Measurements from ENCODE around the gene IL12A.

The IL12A gene

GRCh38 chr3:160001148-160001760, 12.6 kb downstream of the IL12A start:
- H4K20me1 ChIP-seq (ENCODE audit: insufficient read depth): no peaks in the 10 kb centered on the region
- H2AFZ ChIP-seq (ENCODE audit: low read depth): no peak overlapping the region
- TF ChIP-seq CTCF (conservative IDR thresholded peaks at IDR 0.05; ENCODE audit: low read depth, low read length): no peak
- H3K27me3 ChIP-seq (ENCODE audit: insufficient read depth, low read depth): no peaks in the 10 kb centered on the region
- H3K36me3 ChIP-seq (ENCODE audit: insufficient read depth): no peaks in the 10 kb centered on the region
- H3K4me1 ChIP-seq (ENCODE audit: low read depth, poor library complexity, severe bottlenecking): peaks cover 32% of the 10 kb centered on the region
- no peak overlapping the region for H3K4me2 ChIP-seq
- no peaks in the 10 kb centered on the region for H3K79me2 ChIP-seq (ENCODE audit: insufficient read depth, low read depth)
- H3K9ac ChIP-seq: no peak overlapping the region
- no peak overlapping the region for H3K27ac ChIP-seq
- no peak overlapping the region for H3K4me3 ChIP-seq (IDR thresholded peaks at IDR 0.05; ENCODE audit: insufficient read depth, low read depth, low read length)

DNA sequence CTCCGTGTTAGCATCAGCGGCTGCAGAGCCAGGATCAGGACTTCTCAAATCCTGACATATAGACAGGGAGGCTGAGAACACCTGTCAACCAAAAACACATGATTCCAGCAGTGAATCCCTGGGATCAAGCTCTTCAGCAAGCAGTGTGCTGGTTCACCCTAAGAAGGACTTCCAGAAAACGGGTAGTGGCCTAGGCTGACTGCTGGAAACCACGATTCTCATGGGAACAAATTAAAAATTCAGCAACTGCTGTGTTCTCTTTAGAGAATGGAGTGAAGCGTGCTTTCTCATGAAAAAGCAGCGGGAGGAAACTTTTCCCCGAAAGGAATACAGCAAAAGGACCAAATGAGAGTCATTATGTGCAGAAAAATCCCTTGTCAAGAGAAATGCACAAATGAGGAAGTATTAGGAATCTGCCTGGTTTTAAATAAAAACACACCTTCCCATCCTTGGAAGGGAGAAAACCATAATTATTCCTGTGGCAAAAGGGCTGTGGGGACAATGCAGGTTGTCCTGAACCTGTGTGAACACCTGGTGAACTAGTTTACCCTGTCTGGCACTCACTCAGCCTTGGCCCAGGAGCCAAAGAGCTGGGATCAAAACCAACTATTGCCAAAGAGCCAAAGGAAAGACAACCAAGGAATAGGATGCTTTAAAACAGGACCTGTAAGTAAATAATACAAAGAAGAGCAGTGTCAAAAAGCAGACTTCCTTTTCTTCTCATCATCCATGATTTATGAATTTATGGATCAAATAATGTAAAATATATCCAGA, 13.4 kb downstream of the IL12A start:
- H3K4me1 ChIP-seq (ENCODE audit: low read depth, poor library complexity, severe bottlenecking): peaks cover 40% of the 10 kb centered on the region
- H3K79me2 ChIP-seq (ENCODE audit: insufficient read depth, low read depth): no peaks in the 10 kb centered on the region
- no peak for TF ChIP-seq CTCF (conservative IDR thresholded peaks at IDR 0.05; ENCODE audit: low read depth, low read length)
- no peak overlapping the region for H3K4me3 ChIP-seq (IDR thresholded peaks at IDR 0.05; ENCODE audit: insufficient read depth, low read depth, low read length)
- no peaks in the 10 kb centered on the region for H3K36me3 ChIP-seq (ENCODE audit: insufficient read depth)
- no peak overlapping the region for H3K9ac ChIP-seq
- H3K27ac ChIP-seq: no peak overlapping the region
- H4K20me1 ChIP-seq (ENCODE audit: insufficient read depth): no peaks in the 10 kb centered on the region
- no peak overlapping the region for H2AFZ ChIP-seq (ENCODE audit: low read depth)
- H3K4me2 ChIP-seq: no peak overlapping the region
- no peaks in the 10 kb centered on the region for H3K27me3 ChIP-seq (ENCODE audit: insufficient read depth, low read depth)

- TF ChIP-seq CTCF (conservative IDR thresholded peaks at IDR 0.05; ENCODE audit: low read depth, low read length): peak; percentile 68
- Histone ChIP-seq H4K20me1 (ENCODE audit: insufficient read depth) (no peaks in the 10 kb centered on the region), H3K4me3 (IDR thresholded peaks at IDR 0.05; ENCODE audit: insufficient read depth, low read depth, low read length) (no peak overlapping the region), H3K4me1 (ENCODE audit: low read depth, poor library complexity, severe bottlenecking) (peaks cover 49% of the 10 kb centered on the region), H2AFZ (ENCODE audit: low read depth) (no peak overlapping the region), H3K79me2 (ENCODE audit: insufficient read depth, low read depth) (no peaks in the 10 kb centered on the region), H3K27ac (no peak overlapping the region), H3K4me2 (no peak overlapping the region), H3K27me3 (ENCODE audit: insufficient read depth, low read depth) (no peaks in the 10 kb centered on the region), H3K9ac (no peak overlapping the region), H3K36me3 (ENCODE audit: insufficient read depth) (no peaks in the 10 kb centered on the region)
These were observed 15.0 kb downstream of the IL12A start for GRCh38 chr3:160003520-160004128.

- no peaks in the 10 kb centered on the region for H3K36me3 ChIP-seq (ENCODE audit: insufficient read depth)
- H3K4me2 ChIP-seq: 0 out of 2 replicates have a peak overlapping the region, but pooled peaks have one; percentile 3
- H3K79me2 ChIP-seq (ENCODE audit: insufficient read depth, low read depth): no peaks in the 10 kb centered on the region
- no peak for TF ChIP-seq CTCF (conservative IDR thresholded peaks at IDR 0.05; ENCODE audit: low read depth, low read length)
- no peaks in the 10 kb centered on the region for H4K20me1 ChIP-seq (ENCODE audit: insufficient read depth)
- H2AFZ ChIP-seq (ENCODE audit: low read depth): no peak overlapping the region
- no peak overlapping the region for H3K9ac ChIP-seq
- no peaks in the 10 kb centered on the region for H3K27me3 ChIP-seq (ENCODE audit: insufficient read depth, low read depth)
- no peak overlapping the region for H3K4me3 ChIP-seq (IDR thresholded peaks at IDR 0.05; ENCODE audit: insufficient read depth, low read depth, low read length)
- H3K4me1 ChIP-seq (ENCODE audit: low read depth, poor library complexity, severe bottlenecking): peaks cover 63% of the 10 kb centered on the region
- no peak overlapping the region for H3K27ac ChIP-seq
These were observed 16.4 kb downstream of the IL12A start for GRCh38 chr3:160005004-160005403.

All from KMS-11 (cell line).